Karpas-422 (cell line): ENCODE measurements around the gene DLL4. TPM values are rescaled to one million over a fixed set of nuclear protein-coding genes. Genes with fewer than 3 reads are reported as not detected.

Experiments used
- DNase-seq: peaks from one replicate; pipeline ENCODE4 v3.0.0-alpha.2; 2015
- H2AFZ ChIP-seq: fragments of 200-600 bp; sonication (generic); 2 replicates; pipeline ENCODE4 v1.6.1; 2014; ENCODE audit warnings: antibody characterized with exemption, low read length, mixed read lengths
- H3K27ac ChIP-seq: fragments of 200-600 bp; sonication (generic); 2 replicates; pipeline ENCODE4 v1.5.1; 2014; ENCODE audit warnings: mild to moderate bottlenecking, low read length, moderate library complexity
- H3K27me3 ChIP-seq: fragments of 200-600 bp; sonication (generic); 2 replicates; pipeline ENCODE4 v1.6.1; 2014; ENCODE audit warnings: low read length, mixed read lengths
- H3K36me3 ChIP-seq: fragments of 200-600 bp; sonication (generic); 2 replicates; pipeline ENCODE4 v1.6.1; 2014; ENCODE audit warnings: low read length, mixed read lengths; ENCODE audit not compliant: insufficient read depth
- H3K4me1 ChIP-seq: fragments of 200-600 bp; sonication (generic); 2 replicates; pipeline ENCODE4 v1.6.1; 2014; ENCODE audit warnings: mild to moderate bottlenecking, low read length, mixed read lengths
- H3K4me2 ChIP-seq: fragments of 200-600 bp; sonication (generic); 2 replicates; pipeline ENCODE4 v1.6.1; 2014; ENCODE audit warnings: low read length, low read depth, mild to moderate bottlenecking; ENCODE audit not compliant: poor library complexity, severe bottlenecking
- H3K4me3 ChIP-seq: fragments of 200-600 bp; sonication (generic); 2 replicates; pipeline ENCODE4 v1.5.1; 2014; ENCODE audit warnings: mild to moderate bottlenecking, antibody characterized with exemption, low read length, mixed read lengths
- H3K79me2 ChIP-seq: fragments of 200-600 bp; sonication (generic); 2 replicates; pipeline ENCODE4 v1.6.1; 2014; ENCODE audit warnings: mild to moderate bottlenecking, low read length, mixed read lengths
- H3K9ac ChIP-seq: fragments of 200-600 bp; sonication (generic); 2 replicates; pipeline ENCODE4 v1.6.0; 2014; ENCODE audit warnings: low read length
- H3K9me2 ChIP-seq: fragments of 200-600 bp; sonication (generic), shearing (Covaris generic); replicated peaks from 2 replicates; pipeline ENCODE4 v1.6.0; 2014; ENCODE audit warnings: mild to moderate bottlenecking, low read length, moderate library complexity; ENCODE audit not compliant: insufficient read depth
- H3K9me3 ChIP-seq: fragments of 300-700, 200-600 bp; sonication (generic); 2 replicates; pipeline ENCODE4 v1.6.1; 2014; ENCODE audit warnings: low read length, mixed read lengths
- H4K20me1 ChIP-seq: fragments of 200-600 bp; sonication (generic); 2 replicates; pipeline ENCODE4 v1.6.1; 2014; ENCODE audit warnings: mild to moderate bottlenecking, antibody characterized with exemption, low read length, low read depth; ENCODE audit not compliant: insufficient read depth
- total RNA-seq: library from RNA; depleted of rRNA; stranded (reverse); fragments of >200 nt; shearing (Covaris generic); gene quantifications from 2 replicates; pipeline ENCODE4 v1.2.3, GENCODE V29; 2014; ENCODE audit warnings: low replicate concordance

DLL4 gene
- total RNA-seq, 1 experiment from 2014 or later, result not detected

DNA sequence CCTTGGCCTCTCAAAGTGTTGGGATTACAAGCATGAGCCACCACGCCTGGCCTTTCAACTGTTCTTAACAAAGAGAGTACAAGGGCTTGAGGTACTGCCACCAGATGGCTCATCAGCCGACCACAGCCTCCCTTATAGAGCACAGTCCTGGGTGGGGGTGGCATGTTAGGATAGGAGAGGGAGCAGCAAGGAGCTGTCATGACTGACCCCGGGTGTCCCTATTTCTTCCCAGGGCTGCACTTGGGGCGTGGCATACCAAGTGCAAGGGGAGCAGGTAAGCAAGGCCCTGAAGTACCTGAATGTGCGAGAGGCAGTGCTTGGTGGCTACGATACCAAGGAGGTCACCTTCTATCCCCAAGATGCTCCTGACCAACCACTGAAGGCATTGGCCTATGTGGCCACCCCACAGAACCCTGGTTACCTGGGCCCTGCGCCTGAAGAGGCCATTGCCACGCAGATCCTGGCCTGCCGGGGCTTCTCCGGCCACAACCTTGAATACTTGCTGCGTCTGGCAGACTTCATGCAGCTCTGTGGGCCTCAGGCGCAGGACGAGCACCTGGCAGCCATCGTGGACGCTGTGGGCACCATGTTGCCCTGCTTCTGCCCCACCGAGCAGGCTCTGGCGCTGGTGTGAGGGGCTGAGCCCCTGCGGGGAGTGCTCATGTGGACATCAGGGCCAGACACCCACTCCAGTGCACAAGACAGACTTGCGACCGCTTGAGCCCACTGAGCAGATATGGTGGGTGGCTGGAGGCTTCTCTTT is 26.2 kb downstream of the DLL4 start:
- H2AFZ ChIP-seq, result no peak overlapping the region
- no peaks in the 10 kb centered on the region; the same call in 1 of the 2 replicates for H3K36me3 ChIP-seq
- no peak for DNase-seq
- H3K9me3 ChIP-seq, result no peaks in the 10 kb centered on the region
- no peaks in the 10 kb centered on the region for H3K27me3 ChIP-seq
- no peak overlapping the region for H3K4me2 ChIP-seq
- H3K79me2 ChIP-seq, result no peaks in the 10 kb centered on the region
- no peaks in the 10 kb centered on the region for H3K9me2 ChIP-seq
- H3K4me1 ChIP-seq, result peaks cover 26% of the 10 kb centered on the region
- no peak overlapping the region for H3K27ac ChIP-seq
- no peaks in the 10 kb centered on the region for H4K20me1 ChIP-seq
- H3K9ac ChIP-seq, result no peak overlapping the region
- no peak overlapping the region for H3K4me3 ChIP-seq

DNA sequence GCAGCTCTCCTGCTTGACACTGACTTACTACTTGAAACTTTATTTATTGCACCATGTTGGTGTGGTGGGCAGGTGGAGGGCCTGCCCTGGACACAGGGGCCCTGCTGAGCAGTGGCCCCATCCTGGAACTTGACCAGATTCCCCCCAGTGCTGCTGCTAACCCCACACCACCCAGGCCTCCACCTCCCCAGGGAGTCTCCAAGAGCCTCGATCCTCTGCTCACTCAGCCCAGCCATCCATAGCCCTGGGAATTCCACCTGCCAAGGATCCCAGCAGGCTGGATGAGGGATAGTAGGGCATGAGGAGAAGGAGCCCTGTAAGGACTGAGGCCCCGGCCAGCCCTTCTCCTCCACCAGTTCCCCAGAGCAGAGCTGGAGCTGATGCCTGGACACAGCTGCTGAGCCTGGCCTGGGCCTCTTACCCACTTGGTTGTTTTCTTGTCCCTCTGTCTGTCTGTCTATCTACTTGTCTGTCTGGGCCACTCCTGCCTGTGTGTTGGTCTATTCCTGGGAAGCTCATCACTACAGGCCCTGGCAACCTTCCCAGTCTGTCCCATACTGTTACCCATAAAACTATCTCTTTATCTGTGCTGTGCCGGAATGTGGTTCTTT is 26.9 kb downstream of the DLL4 start:
- no peak overlapping the region for H2AFZ ChIP-seq
- H3K4me1 ChIP-seq, result peaks cover 26% of the 10 kb centered on the region
- H3K4me2 ChIP-seq, result no peak overlapping the region
- no peaks in the 10 kb centered on the region; the same call in 1 of the 2 replicates for H3K36me3 ChIP-seq
- H4K20me1 ChIP-seq, result no peaks in the 10 kb centered on the region
- no peaks in the 10 kb centered on the region for H3K9me2 ChIP-seq
- H3K9me3 ChIP-seq, result no peaks in the 10 kb centered on the region
- H3K27me3 ChIP-seq, result no peaks in the 10 kb centered on the region
- H3K27ac ChIP-seq, result no peak overlapping the region
- H3K79me2 ChIP-seq, result no peaks in the 10 kb centered on the region
- no peak for DNase-seq
- no peak overlapping the region for H3K4me3 ChIP-seq
- H3K9ac ChIP-seq, result no peak overlapping the region

DNA sequence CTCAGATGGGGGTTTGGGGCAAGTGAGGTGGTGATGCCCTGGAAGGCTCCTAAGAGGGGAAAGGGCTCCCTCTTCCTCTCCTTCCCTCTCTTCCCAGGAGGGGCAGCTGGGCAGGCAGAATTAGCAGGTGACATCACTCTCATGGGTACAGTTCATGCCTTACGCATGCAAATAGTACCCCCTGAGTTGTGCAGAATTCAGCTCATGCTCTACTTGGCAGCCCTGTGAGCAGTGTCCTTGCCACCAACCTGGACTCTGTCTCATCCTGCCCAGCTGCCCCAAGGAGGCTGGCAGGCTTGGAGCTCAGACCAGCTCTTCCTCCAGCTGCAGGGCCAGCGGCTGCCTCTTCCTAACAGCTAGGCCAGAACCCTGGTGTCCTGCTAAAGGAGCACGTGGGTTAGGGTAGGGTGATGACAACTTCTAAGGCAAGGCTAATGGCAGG is 27.4 kb downstream of the DLL4 start:
- Histone ChIP-seq H4K20me1 (no peaks in the 10 kb centered on the region), H3K4me3 (no peak overlapping the region), H3K27me3 (no peaks in the 10 kb centered on the region), H3K36me3 (no peaks in the 10 kb centered on the region; the same call in 1 of the 2 replicates), H3K9me2 (no peaks in the 10 kb centered on the region), H3K79me2 (no peaks in the 10 kb centered on the region), H3K27ac (no peak overlapping the region), H3K9me3 (no peaks in the 10 kb centered on the region), H2AFZ (no peak overlapping the region), H3K9ac (no peak overlapping the region), H3K4me1 (peaks cover 26% of the 10 kb centered on the region), H3K4me2 (no peak overlapping the region)
- DNase-seq, result no peak

DNA sequence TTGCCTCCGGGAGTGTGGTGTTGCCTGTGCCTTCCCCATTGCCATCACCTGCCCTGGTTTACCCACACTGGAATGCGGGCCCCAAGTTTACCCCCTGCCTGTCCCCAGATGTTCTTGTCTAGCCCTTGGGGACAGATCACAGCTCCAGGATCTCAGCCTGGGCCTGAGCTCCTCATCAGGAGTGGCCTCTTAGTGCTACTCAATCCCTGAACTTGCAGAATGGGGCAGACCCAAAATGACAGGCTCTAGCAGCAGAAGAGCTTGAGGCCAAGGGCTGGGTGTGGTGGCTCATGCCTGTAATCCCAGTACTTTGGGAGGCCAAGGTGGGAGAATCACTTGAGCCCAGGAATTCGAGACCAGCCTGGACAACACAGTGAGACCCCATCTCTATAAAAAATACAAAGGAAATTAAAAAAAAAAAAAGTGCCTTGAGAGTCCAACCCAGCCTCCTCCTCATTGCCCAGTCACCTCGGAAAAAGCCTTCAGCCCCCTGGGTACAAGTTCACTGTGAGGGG is 28.0 kb downstream of the DLL4 start:
- Histone ChIP-seq H3K9me3 (no peaks in the 10 kb centered on the region), H3K9ac (no peak overlapping the region), H3K4me2 (no peak overlapping the region), H3K9me2 (no peaks in the 10 kb centered on the region), H3K36me3 (no peaks in the 10 kb centered on the region; the same call in 1 of the 2 replicates), H3K4me3 (no peak overlapping the region), H3K27me3 (no peaks in the 10 kb centered on the region), H4K20me1 (no peaks in the 10 kb centered on the region), H3K4me1 (peaks cover 26% of the 10 kb centered on the region), H3K27ac (no peak overlapping the region), H2AFZ (no peak overlapping the region), H3K79me2 (no peaks in the 10 kb centered on the region)
- no peak for DNase-seq

DNA sequence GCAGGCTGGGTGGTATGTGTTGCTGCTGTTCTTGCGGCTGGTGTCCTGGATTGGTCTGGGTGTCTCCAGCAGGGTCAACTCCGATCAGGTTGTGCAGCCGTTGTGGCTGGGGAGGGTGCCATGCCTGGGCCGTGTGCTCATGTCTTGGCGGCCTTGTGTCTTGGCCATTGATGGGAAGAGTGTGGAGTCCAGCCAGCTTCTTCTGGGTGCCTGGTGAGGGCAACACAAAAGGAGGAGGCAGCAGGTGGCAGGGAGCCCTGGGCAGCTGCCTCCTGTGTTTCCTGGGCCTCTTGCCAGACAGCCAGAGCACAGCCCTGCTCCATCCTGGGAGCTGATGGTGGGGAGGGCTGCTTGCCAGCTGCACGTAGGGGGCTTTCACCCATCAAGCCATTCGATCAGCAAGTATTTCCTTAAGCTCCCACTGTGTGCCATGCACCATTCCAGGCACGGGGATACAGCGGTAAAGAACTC is 28.5 kb downstream of the DLL4 start:
- no peaks in the 10 kb centered on the region for H3K79me2 ChIP-seq
- no peak overlapping the region for H3K4me2 ChIP-seq
- H3K9me2 ChIP-seq, result no peaks in the 10 kb centered on the region
- no peak overlapping the region for H3K9ac ChIP-seq
- H3K27me3 ChIP-seq, result no peaks in the 10 kb centered on the region
- H3K36me3 ChIP-seq, result no peaks in the 10 kb centered on the region; the same call in 1 of the 2 replicates
- no peak overlapping the region for H3K4me3 ChIP-seq
- peaks cover 21% of the 10 kb centered on the region for H3K4me1 ChIP-seq
- no peaks in the 10 kb centered on the region for H4K20me1 ChIP-seq
- DNase-seq, result no peak
- H3K9me3 ChIP-seq, result no peaks in the 10 kb centered on the region
- no peak overlapping the region for H2AFZ ChIP-seq
- no peak overlapping the region for H3K27ac ChIP-seq

DNA sequence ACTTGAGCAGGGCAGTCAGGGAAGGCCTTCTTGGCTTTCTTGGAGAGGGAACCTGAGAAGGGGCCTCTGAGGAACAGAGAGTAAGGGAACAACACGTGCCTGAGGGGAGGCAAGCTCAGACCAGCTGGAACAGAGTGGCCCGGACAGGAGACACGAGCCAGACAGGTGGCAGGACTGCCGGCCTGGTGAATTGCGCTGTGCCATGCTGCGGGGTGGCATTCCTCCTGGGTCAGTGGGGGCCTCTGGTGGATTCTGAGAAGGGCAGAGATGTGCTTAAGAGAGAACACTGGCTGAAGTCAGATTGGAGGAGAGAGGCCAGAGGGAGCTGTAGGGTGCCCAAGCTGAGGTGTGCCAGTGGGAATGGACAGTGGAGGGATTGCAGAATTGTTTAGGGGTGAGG is 29.0 kb downstream of the DLL4 start:
- H3K27ac ChIP-seq, result no peak overlapping the region
- H3K4me2 ChIP-seq, result no peak overlapping the region
- no peaks in the 10 kb centered on the region for H3K79me2 ChIP-seq
- no peak overlapping the region for H2AFZ ChIP-seq
- no peaks in the 10 kb centered on the region; the same call in 1 of the 2 replicates for H3K36me3 ChIP-seq
- H3K27me3 ChIP-seq, result no peaks in the 10 kb centered on the region
- H3K4me1 ChIP-seq, result peaks cover 18% of the 10 kb centered on the region
- no peaks in the 10 kb centered on the region for H3K9me2 ChIP-seq
- H4K20me1 ChIP-seq, result no peaks in the 10 kb centered on the region
- H3K9ac ChIP-seq, result no peak overlapping the region
- H3K4me3 ChIP-seq, result no peak overlapping the region
- no peaks in the 10 kb centered on the region for H3K9me3 ChIP-seq
- no peak for DNase-seq

DNA sequence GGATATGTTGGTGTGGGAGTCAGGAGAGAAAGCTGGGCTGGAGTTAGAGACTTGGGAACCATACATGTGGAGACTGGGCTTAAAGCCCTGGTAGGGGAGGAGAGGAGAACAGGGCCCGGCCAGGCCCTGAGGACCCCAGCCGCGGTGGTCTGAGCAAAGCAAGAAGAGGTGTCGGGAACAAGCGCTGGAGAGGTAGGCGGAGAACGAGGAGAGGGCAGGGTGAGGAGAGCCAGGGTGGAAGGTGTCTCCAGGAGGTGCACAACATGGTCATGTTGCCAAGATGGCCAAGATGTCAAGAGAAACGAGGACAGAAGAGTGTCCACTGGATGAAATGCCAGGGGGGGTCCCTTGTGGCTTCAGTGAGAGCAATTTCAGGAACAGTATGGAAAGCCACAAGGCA is 29.6 kb downstream of the DLL4 start:
- DNase-seq, result no peak
- Histone ChIP-seq H3K4me3 (no peak overlapping the region), H3K79me2 (no peaks in the 10 kb centered on the region), H3K9me2 (no peaks in the 10 kb centered on the region), H3K27ac (no peak overlapping the region), H3K4me2 (no peak overlapping the region), H4K20me1 (no peaks in the 10 kb centered on the region), H2AFZ (no peak overlapping the region), H3K36me3 (no peaks in the 10 kb centered on the region; the same call in 1 of the 2 replicates), H3K9ac (no peak overlapping the region), H3K9me3 (no peaks in the 10 kb centered on the region), H3K27me3 (no peaks in the 10 kb centered on the region), H3K4me1 (peaks cover 14% of the 10 kb centered on the region)

DNA sequence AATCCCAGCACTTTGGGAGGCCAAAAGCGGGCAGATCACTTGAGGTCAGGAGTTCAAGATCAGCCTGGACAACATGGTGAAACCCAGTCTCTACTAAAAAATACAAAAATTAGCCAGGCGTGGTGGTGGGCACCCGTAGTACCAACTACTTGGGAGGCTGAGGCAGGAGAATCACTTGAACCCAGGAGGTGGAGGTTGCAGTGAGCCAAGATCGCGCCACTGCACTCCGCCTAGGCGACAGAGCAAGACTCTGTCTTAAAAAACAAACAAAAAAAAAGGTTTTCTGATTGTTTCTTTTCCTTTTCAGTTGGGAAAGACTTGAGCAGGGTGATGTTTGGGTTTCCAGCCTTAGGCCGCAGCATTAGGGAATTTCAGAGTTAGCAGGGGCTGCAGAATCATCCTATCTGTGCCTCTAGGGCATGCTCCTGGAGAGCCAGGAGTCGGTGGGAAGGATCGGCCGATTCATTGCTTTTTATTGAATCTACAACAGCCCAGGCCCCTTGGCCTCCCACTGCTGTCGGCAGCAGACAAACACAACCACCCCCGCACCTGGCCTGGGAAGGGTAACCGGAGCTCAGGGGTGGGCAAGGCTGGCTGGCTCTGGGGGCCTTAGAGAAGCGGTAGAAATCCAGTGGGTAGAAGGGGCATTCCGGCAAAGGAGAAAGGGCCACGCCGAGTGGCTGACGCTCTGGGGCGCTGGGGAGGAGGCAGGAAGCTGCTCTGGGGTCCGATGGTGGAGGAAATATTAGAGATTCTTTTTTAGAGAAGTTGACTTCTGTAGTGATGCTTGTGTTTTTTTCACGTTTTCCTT is 30.4 kb downstream of the DLL4 start:
- no peak for DNase-seq
- H3K4me3 ChIP-seq, result no peak overlapping the region
- no peak overlapping the region for H3K9ac ChIP-seq
- H3K27ac ChIP-seq, result no peak overlapping the region
- no peak overlapping the region for H3K4me2 ChIP-seq
- no peaks in the 10 kb centered on the region for H3K9me2 ChIP-seq
- no peaks in the 10 kb centered on the region for H4K20me1 ChIP-seq
- H3K9me3 ChIP-seq, result no peaks in the 10 kb centered on the region
- H2AFZ ChIP-seq, result no peak overlapping the region
- peaks cover 7% of the 10 kb centered on the region; the same call in 1 of the 2 replicates for H3K4me1 ChIP-seq
- H3K36me3 ChIP-seq, result no peaks in the 10 kb centered on the region
- no peaks in the 10 kb centered on the region for H3K27me3 ChIP-seq
- H3K79me2 ChIP-seq, result no peaks in the 10 kb centered on the region
